ENCODE data around the gene GLOD5. TPM values are rescaled to one million over a fixed set of nuclear protein-coding genes. Genes with fewer than 3 reads are reported as not detected.

GLOD5 gene
- total and polyA plus RNA-seq, 2 of the 4 experiments (the other 2 are of a cell fraction), result not detected

GRCh38 chrX:48814722-48815121 is 53.2 kb downstream of the GLOD5 start:
- no peaks in the 10 kb centered on the region for H3K9me1 ChIP-seq (ENCODE audit: insufficient read depth, low read length)
- H3K4me1 ChIP-seq (ENCODE audit: control insufficient read depth, insufficient read depth, low read length), result no peaks in the 10 kb centered on the region
- no peak overlapping the region for H3K4ac ChIP-seq (ENCODE audit: low read depth, low read length)
- H3K27ac ChIP-seq (ENCODE audit: insufficient read depth, low read length), result no peak overlapping the region
- H2BK15ac ChIP-seq (ENCODE audit: low read depth, low read length), result no peak overlapping the region
- ChIA-PET CTCF (no interaction called here), POLR2A (ENCODE audit: unreplicated experiment) (no interaction called here)
- H3K23ac ChIP-seq (ENCODE audit: low read depth, low read length), result no peak overlapping the region
- dilution Hi-C loops (cut with HindIII; ENCODE audit: low sequenced_read_pairs, unreplicated experiment), result no loop called here
- no peak overlapping the region for H3K9ac ChIP-seq (ENCODE audit: low read depth, low read length)
- no peak overlapping the region for H2AK9ac ChIP-seq (replicated peaks; ENCODE audit: low read depth, low read length, poor library complexity)
- H3K4me2 ChIP-seq (ENCODE audit: low read depth, low read length), result no peak overlapping the region
- in situ Hi-C loops (cut with MboI; ENCODE audit: low sequenced_read_pairs), result no loop called here
- no peaks in the 10 kb centered on the region for H4K20me1 ChIP-seq (ENCODE audit: insufficient read depth, low read length)
- no peak overlapping the region for H4K5ac ChIP-seq (ENCODE audit: low read depth, low read length)
- H2AK5ac ChIP-seq (ENCODE audit: low read depth, low read length), result no peak overlapping the region
- no peak overlapping the region for H2AFZ ChIP-seq (replicated peaks; ENCODE audit: low read length, poor library complexity)
- H3K9me3 ChIP-seq (ENCODE audit: control insufficient read depth, insufficient read depth, low read length), result no peaks in the 10 kb centered on the region; the same call in 1 of the 2 replicates
- intact Hi-C loops (cut with micrococcal nuclease), result no loop called here
- H2BK20ac ChIP-seq (ENCODE audit: low read depth, low read length), result no peak overlapping the region
- no CpG with 5 or more reads among the region's 8 CpGs for WGBS, 2 experiments (ENCODE audit: extremely low coverage in 2 of 2, insufficient read length in 1 of 2)
- H3K27me3 ChIP-seq (ENCODE audit: control insufficient read depth, insufficient read depth, low read length), result no peaks in the 10 kb centered on the region
- no peak overlapping the region for H3K56ac ChIP-seq (ENCODE audit: extremely low read depth, insufficient read depth, low read length)
- H4K8ac ChIP-seq (ENCODE audit: low read depth in 2 of 2, low read length in 2 of 2), result no peak overlapping the region
- H2BK120ac ChIP-seq (ENCODE audit: low read depth, low read length), result no peak overlapping the region
- DNase-seq, result no peak
- no peak for TF ChIP-seq NFE2L2 (IDR thresholded peaks at IDR 0.05; ENCODE audit: low read depth, low read length)
- ATAC-seq (ENCODE audit: low read depth), result no peak
- H3K14ac ChIP-seq (replicated peaks; ENCODE audit: low read depth, low read length), result no peak overlapping the region
- no TSS peak for BruUV-seq (replicated peaks)
- no peaks in the 10 kb centered on the region for H3K79me1 ChIP-seq (ENCODE audit: low read depth in 1 of 2, low read length in 2 of 2)
- no peak overlapping the region for H3K4me3 ChIP-seq (ENCODE audit: insufficient read depth, low read depth, low read length)
- no peak overlapping the region for H4K91ac ChIP-seq (ENCODE audit: insufficient read depth, low read depth, low read length)
- H3K18ac ChIP-seq (ENCODE audit: low read depth, low read length), result no peak overlapping the region
- no peak overlapping the region for H2BK5ac ChIP-seq (ENCODE audit: low read depth, low read length, poor library complexity, severe bottlenecking)
- H3K36me3 ChIP-seq (ENCODE audit: control insufficient read depth, insufficient read depth, low read length), result peaks cover 16% of the 10 kb centered on the region
